SKM-1 treated with dmso at 0.1 percent for 144 hours (cell line): ENCODE results near the gene OPRPN.

Source experiments
- DNase-seq: peaks from one replicate; lab custom pipeline; 2025; ENCODE audit not compliant: unreplicated experiment; lab: John Stamatoyannopoulos, UW

Gene OPRPN

DNA sequence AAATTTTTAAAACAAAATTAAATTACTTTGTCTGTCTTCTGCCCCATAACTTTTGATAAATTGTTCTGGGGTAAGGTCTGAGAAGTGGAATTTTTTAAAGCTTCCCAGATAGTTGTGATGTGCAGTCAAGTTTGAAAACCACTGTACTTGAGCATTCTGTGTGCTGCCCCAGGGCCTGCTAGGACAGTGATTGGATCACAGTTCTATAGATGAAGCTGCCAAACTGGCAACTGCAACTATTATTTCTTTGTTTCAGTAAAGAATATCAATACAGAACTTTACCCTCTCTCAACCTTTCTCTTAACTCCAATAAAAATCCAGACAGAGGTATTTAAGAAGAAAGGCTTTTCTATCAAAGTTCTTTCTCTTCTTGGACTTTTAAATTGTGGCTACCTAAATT lies at the start of gene OPRPN:
TSS of gene OPRPN (plus strand) at position 361 of the 400 bp plus-strand sequence. CDS start 1,346 bp downstream, outside the sequence.
- DNase-seq = no peak

- DNase-seq = no peak
Observed at GRCh38 chr4:70356185-70356584, 41.6 kb upstream of the OPRPN start.

DNA sequence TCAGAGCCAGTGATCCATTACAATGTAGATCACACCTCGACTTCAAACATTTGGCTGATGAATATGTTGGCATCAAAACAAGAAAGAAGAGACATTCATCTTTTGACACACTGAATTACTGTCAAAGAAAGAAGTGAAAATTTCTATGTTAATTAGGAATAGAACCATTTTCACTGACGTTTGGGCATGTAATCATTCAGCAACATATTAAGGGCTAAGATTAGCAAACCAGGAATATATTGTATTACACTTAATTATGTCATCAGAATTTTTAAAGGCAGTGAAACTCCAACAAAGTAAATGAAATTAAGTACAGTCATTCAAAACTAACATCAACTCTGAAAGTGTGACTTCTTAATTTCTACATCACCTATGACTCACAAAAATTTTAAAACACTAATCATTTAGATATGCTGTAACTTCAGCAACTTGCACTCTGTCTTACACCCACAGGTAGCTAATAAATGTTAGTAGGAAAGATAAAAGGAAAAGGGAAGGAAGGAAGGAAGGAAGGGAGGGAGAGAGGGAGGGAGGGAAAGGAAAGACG lies 38.6 kb upstream of the OPRPN start:
- no peak for DNase-seq

DNA sequence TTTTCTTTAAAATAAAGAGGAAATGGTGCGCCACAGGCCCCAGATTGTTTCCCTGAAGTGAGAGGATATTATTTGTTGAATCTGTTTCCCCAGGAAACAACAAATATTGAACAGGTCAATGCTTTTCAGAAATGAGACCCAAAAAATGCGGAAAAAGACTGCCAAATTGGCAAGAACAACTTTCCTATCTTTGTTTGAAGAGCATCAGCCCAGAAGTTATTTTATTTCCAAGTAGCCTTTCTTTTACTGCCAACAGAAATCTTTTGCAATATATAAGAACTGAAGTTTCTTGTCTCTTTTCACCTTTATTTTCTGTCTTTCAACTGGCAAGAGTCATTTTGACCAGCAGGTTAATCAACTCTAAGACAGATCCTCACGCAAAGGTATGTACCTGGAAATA lies 37.3 kb upstream of the OPRPN start, which contains the start of gene SMR3A:
TSS of gene SMR3A (plus strand) at position 301 of the 400 bp plus-strand sequence. CDS start 1,356 bp downstream, outside the sequence.
- no peak for DNase-seq

DNA sequence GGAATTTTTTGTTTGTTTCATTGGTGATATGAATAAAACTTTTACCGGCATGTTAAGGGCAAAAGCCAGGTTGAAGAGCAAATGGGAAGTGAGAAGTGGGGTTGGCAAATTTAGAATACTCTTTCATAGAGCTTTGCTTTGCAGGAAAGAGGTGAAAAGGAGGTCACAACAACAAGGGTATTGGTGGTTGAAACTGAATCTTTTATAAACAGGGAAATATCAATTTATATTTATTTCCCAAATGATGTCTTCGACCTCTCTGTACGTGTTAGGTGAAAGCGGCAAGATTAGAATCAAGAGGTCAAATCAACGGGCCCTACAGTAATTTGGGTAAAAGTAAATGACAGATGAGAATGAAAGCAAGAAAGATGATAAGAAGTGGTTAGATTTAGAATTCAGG lies 33.7 kb upstream of the OPRPN start:
- DNase-seq = no peak

DNA sequence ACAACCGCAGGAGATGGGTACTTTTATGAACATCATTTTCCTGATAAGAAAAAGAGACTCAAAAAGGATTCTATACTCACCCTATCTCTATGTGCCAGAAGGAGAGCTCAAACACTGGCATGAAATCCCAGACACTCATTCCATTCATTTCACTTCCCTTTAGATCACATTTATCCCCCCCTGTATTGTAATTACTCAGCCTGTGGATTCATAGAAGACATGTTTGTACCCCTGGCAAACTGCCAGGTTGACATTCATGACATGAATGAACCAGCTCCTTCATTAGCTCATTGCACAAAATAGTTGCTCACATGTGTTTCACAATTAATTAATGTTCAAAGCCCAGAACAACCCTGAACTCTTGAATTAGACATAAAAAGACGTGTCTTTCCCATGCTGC lies 32.3 kb upstream of the OPRPN start:
- DNase-seq = no peak

- DNase-seq = no peak
Observed at GRCh38 chr4:70367813-70368212, 29.9 kb upstream of the OPRPN start.

DNA sequence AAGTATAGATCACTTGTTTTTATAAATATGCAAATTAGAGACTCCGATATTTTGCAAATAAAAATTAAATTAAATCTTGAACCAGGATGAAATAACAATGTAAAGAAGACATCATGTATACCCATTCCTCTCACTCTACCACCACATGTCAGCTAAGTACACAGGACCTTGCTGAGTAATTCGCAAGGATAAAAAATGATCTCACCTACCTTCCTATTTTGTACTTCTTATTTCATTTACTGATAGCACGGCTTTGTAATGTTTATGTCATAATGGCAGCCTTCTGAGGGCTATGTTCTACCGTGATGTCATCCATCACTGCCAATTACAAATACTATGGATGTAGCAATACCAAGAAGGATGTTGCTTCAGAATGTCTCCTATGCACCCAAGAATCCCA lies 25.8 kb upstream of the OPRPN start:
- no peak for DNase-seq

DNA sequence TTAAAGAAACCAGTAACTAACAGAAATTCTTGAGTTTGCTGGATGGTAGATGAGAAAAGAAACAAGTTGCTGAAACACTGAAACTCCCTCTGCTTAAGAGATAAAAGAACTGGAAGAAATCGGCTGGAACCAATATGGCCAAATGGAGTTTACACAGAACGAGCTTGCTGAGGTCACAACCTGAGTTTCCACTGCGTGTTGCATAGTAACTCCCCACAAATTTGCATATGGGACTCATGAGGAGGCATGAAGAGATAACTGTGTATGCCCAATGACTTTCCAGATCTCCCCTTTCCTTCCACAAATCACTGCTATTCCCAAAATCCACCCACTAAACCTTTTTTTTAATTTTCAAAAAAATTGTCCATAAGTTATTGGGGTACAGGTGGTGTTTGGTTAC lies 25.0 kb upstream of the OPRPN start:
- no peak for DNase-seq

- DNase-seq = no peak
Observed at GRCh38 chr4:70380578-70380977, 17.2 kb upstream of the OPRPN start.

DNA sequence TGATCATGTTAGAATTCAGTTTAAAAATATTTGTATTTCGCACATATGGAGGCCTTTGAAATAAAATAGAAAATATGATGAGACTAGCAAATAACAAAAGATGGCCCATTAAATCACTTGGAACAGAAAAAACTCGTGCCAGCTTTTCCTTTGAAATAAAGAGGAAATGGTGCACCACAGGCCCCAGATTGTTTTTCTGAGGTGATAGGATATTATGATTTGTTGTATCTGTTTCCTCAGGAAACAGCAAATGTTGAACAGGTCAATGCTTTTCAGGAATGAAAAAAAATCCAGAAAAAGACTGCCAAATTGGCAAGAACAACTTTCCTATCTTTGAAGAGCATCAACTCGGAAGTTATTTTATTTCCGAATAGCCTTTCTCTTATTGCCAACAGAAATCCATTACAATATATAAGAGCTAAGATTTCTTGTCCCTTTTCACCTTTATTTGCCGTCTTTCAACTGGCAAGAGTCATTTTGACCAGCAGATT lies 15.0 kb upstream of the OPRPN start, which contains the start of gene SMR3B:
TSS of gene SMR3B (plus strand) at position 441 of the 491 bp plus-strand sequence. CDS start 1,380 bp downstream, outside the sequence.
- no peak for DNase-seq

DNA sequence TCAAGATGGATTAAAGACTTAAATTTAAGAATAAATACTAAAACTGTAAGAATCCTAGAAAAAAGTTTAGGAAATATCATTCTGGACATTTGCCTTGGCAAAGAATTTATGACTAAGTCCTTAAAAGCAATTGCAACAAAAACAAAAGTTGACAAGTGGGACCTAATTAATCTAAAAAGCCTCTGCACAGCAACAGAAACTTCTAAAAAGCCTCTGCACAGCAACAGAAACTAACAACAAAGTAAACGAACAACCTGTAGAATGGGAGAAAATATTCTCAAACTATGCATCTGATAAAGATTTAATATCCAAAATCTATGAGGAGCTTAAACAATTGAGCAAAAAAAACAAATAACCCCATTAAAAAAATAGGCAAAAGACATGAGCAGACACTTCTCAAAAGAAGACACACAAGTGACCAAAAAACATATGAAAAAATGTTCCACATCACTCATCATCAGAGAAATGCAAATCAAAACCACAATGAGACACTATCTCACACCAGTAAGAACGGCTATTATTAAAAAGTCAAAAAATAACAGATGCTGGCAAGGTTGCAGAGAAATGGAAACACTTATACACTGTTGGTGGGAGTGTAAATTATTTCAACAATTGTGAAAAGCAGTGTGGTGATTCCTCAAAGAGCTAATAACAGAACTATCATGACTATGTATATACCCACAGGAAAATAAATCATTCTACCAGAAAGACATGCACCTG lies 5.5 kb upstream of the OPRPN start:
- DNase-seq = no peak

- no peak for DNase-seq
Observed at GRCh38 chr4:70399319-70399718, 1.6 kb downstream of the OPRPN start.

GRCh38 chr4:70402762-70403161 lies 5.0 kb downstream of the OPRPN start:
- DNase-seq = no peak

- DNase-seq = no peak
Observed at GRCh38 chr4:70405765-70406164, 8.0 kb downstream of the OPRPN start.

DNA sequence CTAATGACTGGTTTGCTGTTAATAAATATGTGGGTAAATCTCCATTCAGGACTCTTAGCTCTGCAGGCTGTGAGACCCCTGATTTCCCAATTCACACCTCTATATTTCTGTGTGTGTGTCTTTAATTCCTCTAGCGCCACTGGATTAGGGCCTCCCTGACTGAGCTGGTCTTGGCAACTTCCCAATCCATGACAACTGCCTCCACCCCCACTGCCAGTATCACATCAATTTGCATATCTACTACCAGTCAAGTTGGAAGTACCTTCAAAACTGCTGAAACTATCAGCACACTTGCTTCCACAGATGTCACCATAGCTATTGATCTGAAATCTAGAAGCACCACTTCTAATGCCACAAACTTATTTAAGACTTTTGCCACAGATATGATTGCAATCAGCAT lies 27.6 kb downstream of the OPRPN start:
- DNase-seq = no peak

- no peak for DNase-seq
Observed at GRCh38 chr4:70426789-70427188, 29.0 kb downstream of the OPRPN start.

DNA sequence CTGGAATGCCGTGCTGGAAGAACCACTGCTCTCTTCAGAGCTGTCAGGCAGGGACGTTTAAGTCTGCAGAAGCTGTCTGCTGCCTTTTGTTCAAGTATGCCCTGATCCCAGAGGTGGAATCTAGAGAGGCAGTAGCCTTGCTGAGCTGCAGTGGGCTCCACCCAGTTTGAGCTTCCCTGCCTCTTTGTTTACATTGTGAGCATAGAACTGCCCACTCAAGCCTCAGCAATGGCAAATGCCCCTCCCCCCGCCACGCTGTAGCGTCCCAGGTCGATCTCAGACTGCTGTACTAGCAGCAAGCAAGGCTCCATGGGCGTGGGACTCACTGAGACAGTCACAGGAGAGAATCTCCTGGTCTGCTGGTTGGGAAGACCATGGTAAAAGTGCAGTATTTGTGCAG lies 39.5 kb downstream of the OPRPN start:
- DNase-seq = no peak

- DNase-seq = no peak
Observed at GRCh38 chr4:70442474-70442873, 44.7 kb downstream of the OPRPN start.

DNA sequence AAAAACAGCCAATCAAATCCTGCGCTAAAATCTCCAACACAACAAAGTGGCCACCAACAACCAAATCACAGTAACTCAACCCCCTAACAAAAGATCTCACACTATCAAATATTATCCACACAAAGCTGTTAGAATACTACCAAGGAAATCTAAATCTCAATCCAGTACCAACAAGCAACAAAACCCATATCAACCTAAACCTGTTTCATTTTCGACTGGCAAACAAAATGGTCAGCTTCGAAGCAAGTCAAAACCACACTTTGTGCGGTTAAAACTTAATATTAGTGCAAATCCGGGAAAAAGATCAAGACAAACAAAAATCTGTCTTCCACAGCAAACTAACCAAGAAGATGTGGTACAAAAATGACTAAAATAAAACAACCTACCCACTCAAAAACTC lies 45.6 kb downstream of the OPRPN start:
- no peak for DNase-seq

GRCh38 chr4:70449220-70449619 lies 51.5 kb downstream of the OPRPN start:
- DNase-seq = no peak

DNA sequence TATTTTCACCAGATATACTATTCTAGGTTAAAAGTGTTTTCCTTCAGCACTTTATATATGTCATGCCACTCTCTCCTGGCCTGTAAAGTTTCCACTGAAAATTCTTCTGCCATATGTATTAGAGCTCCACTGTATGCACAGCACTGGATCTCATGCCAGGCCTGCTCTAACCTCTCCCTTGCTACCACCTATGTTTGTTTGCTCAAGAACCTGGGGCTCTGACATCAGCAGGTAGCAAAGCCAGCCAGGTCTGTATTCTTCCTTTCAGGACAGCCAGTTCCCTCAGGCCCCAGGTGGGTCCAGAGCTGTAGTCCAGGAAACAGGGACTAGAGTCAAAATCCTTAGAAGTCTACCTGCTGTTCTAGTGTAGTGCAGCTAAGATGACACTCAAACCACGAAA lies 55.2 kb downstream of the OPRPN start:
- no peak for DNase-seq
